T-helper 2 cell treated with Interferon-gamma antibody and Interleukin-4, amounts not matched to agents 5 μg/mL and 100 μg/mL, for 36 hours (primary cell): ENCODE data around the gene MARCHF6.

Experiments used
- DNase-seq: peaks from one replicate; pipeline ENCODE4 v3.0.0; 2021; ENCODE audit warnings: low spot score
- H3K27ac Mint-ChIP-seq: one replicate; pipeline ENCODE4 v1.8.0; 2021; ENCODE audit warnings: mild to moderate bottlenecking, mixed read lengths
- H3K27me3 Mint-ChIP-seq: one replicate; pipeline ENCODE4 v1.8.0; 2021; ENCODE audit warnings: low read depth, mixed read lengths
- H3K36me3 Mint-ChIP-seq: one replicate; pipeline ENCODE4 v1.8.0; 2021; ENCODE audit warnings: low read depth, mixed read lengths
- H3K4me1 Mint-ChIP-seq: one replicate; pipeline ENCODE4 v1.8.0; 2021; ENCODE audit warnings: low read depth, mixed read lengths
- H3K4me3 Mint-ChIP-seq: one replicate; pipeline ENCODE4 v1.8.0; 2022; ENCODE audit warnings: mild to moderate bottlenecking, moderate library complexity, mixed read lengths
- H3K9me3 Mint-ChIP-seq: one replicate; pipeline ENCODE4 v1.8.0; 2021; ENCODE audit warnings: mixed read lengths

The MARCHF6 gene

GRCh38 chr5:10315824-10316509 is 37.5 kb upstream of the MARCHF6 start:
- Mint-ChIP-seq H3K4me3 (no peak overlapping the region), H3K9me3 (no peaks in the 10 kb centered on the region), H3K4me1 (peaks cover under 1% of the 10 kb centered on the region), H3K36me3 (no peaks in the 10 kb centered on the region), H3K27me3 (no peaks in the 10 kb centered on the region), H3K27ac (no peak overlapping the region)
- no peak for DNase-seq

- Mint-ChIP-seq H3K27me3 (no peaks in the 10 kb centered on the region), H3K9me3 (no peaks in the 10 kb centered on the region), H3K4me3 (no peak overlapping the region), H3K36me3 (no peaks in the 10 kb centered on the region), H3K27ac (no peak overlapping the region), H3K4me1 (no peaks in the 10 kb centered on the region)
- DNase-seq = no peak
Measured at GRCh38 chr5:10317825-10318682, 35.4 kb upstream of the MARCHF6 start.

DNA sequence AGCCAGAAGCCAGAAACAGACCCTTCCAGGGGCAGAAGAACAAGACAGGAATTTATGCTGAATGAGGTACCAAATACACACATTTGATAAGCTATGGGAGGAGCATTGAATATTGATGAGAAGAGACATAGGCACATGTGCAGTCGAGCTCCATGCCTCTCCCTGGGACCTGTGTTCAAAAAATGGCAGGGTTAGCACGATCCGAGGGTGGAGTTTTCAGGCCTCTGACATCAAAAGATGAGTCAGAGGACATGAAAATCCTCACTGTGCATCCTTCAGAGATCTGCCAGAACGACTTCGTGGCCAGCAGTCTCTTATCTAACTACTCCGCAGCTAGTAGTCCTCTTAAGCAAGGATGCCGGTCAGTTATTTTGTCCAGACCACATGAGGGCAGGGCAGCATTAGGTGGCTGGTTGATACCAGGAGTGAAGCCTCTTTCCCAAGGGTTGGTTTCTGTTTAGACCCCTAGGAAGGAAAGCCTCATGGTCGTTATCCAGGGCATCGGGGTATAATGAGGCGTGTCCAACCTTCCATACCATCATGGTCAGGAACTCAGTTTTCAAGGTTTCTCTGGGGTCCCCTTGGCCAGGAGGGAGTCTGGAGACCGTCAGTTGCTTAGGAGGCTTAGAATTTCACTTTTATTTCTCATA is 34.2 kb upstream of the MARCHF6 start:
- H3K4me1 Mint-ChIP-seq = no peaks in the 10 kb centered on the region
- no peak overlapping the region for H3K4me3 Mint-ChIP-seq
- no peak overlapping the region for H3K27ac Mint-ChIP-seq
- peaks cover 2% of the 10 kb centered on the region for H3K27me3 Mint-ChIP-seq
- H3K9me3 Mint-ChIP-seq = no peaks in the 10 kb centered on the region
- no peaks in the 10 kb centered on the region for H3K36me3 Mint-ChIP-seq
- no peak for DNase-seq

- H3K27ac Mint-ChIP-seq = no peak overlapping the region
Measured at GRCh38 chr5:10320793-10321192, 32.7 kb upstream of the MARCHF6 start.

DNA sequence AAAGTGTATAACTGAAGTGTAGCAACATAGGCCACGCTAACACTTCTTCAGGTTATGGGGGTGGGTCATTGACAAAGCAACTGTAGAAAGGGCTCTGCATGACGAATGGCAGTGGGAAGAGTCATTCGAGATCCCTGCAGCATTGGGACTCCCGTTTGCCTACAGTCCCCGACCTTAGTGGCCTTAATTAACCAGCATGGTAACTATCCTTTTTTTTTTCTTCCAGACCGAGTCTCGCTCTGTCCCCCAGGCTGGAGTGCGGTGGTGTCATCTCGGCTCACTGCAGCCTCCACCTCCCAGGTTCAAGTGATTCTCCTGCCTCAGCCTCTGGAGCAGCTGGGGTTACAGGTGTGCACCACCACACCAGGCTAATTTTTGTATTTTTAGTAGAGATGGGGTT is 31.6 kb upstream of the MARCHF6 start:
- DNase-seq = no peak
- Mint-ChIP-seq H3K9me3 (no peaks in the 10 kb centered on the region), H3K36me3 (no peaks in the 10 kb centered on the region), H3K27ac (no peak overlapping the region), H3K4me1 (no peaks in the 10 kb centered on the region), H3K27me3 (peaks cover 2% of the 10 kb centered on the region), H3K4me3 (no peak overlapping the region)

More at GRCh38 chr5:10320793-10321192, 32.7 kb upstream of the MARCHF6 start:
- DNase-seq = no peak
- H3K9me3 Mint-ChIP-seq = no peaks in the 10 kb centered on the region
- H3K27me3 Mint-ChIP-seq = peaks cover 2% of the 10 kb centered on the region
- no peaks in the 10 kb centered on the region for H3K4me1 Mint-ChIP-seq
- H3K4me3 Mint-ChIP-seq = no peak overlapping the region
- no peaks in the 10 kb centered on the region for H3K36me3 Mint-ChIP-seq

- no peak for DNase-seq
- H3K4me1 Mint-ChIP-seq = no peaks in the 10 kb centered on the region
- no peak overlapping the region for H3K4me3 Mint-ChIP-seq
- no peaks in the 10 kb centered on the region for H3K9me3 Mint-ChIP-seq
- H3K27me3 Mint-ChIP-seq = peaks cover 5% of the 10 kb centered on the region
- H3K36me3 Mint-ChIP-seq = no peaks in the 10 kb centered on the region
- no peak overlapping the region for H3K27ac Mint-ChIP-seq
Measured at GRCh38 chr5:10323588-10324488, 29.7 kb upstream of the MARCHF6 start.

DNA sequence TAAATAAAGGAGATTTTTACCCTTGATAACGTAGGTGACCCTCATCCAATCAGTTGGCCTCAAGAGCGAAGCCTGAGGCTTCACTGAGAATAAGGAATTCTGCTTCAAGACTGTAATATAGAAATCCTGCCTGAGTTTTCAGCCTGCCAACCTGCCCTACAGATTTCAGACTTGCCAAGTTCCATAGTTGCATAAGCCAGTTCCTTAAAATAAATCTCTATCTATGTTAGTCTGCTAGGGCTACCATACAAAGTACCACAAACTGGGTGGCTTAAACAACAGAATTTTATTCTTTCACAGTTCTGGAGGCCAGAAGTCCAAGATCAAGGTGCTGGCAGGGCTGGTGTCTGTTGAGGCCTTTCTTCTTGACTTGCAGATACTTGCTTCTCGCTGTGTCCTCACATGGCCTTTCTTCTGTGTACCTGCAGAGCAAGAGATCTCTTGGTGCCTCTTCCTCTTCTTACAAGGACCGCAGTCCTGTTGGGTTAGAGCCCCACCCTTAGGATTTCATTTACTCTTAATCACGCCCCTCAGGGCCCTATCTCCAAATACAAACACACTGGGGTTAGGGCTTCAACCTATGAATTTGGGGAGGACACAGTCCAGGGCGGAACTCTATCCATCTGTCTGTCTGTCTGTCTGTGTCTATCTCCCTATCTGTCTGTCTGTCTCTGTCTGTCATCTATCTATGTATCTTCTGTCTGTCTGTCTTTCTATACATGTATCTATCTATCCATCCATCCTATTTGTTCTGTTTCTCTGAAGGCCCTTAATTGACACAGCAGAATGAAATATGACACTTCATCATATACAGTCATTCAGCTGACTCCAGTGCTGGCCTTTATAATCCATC is 28.8 kb upstream of the MARCHF6 start:
- DNase-seq = no peak
- peaks cover 14% of the 10 kb centered on the region for H3K27me3 Mint-ChIP-seq
- no peaks in the 10 kb centered on the region for H3K9me3 Mint-ChIP-seq
- no peaks in the 10 kb centered on the region for H3K4me1 Mint-ChIP-seq
- no peak overlapping the region for H3K27ac Mint-ChIP-seq
- H3K36me3 Mint-ChIP-seq = no peaks in the 10 kb centered on the region
- H3K4me3 Mint-ChIP-seq = no peak overlapping the region

GRCh38 chr5:10328323-10328722 is 25.2 kb upstream of the MARCHF6 start:
- H3K4me3 Mint-ChIP-seq = no peak overlapping the region
- H3K36me3 Mint-ChIP-seq = no peaks in the 10 kb centered on the region

DNA sequence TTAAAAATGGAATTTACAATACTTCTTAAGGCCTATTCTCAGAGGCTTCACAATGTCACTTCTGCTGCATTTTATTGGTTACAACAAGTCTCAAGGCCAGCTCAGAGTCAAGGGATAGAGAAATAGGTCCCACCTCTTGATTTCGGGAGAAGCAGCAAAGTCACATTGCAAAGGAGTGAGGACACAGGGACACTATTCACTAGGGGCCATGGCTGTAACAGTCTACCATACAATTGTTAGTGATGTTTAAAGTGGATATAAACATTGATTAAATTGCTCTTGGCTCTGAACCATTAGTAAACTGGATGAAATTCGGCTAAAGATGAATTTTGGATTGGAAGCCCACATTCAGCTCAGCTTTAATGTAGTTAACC is 24.1 kb upstream of the MARCHF6 start:
- Mint-ChIP-seq H3K27me3 (peaks cover 52% of the 10 kb centered on the region), H3K27ac (no peak overlapping the region), H3K4me1 (peaks cover 4% of the 10 kb centered on the region), H3K4me3 (no peak overlapping the region), H3K9me3 (no peaks in the 10 kb centered on the region), H3K36me3 (no peaks in the 10 kb centered on the region)
- no peak for DNase-seq

More at GRCh38 chr5:10328323-10328722, 25.2 kb upstream of the MARCHF6 start:
- peaks cover 3% of the 10 kb centered on the region for H3K4me1 Mint-ChIP-seq
- DNase-seq = no peak
- H3K9me3 Mint-ChIP-seq = no peaks in the 10 kb centered on the region
- peaks cover 46% of the 10 kb centered on the region for H3K27me3 Mint-ChIP-seq
- H3K27ac Mint-ChIP-seq = no peak overlapping the region

DNA sequence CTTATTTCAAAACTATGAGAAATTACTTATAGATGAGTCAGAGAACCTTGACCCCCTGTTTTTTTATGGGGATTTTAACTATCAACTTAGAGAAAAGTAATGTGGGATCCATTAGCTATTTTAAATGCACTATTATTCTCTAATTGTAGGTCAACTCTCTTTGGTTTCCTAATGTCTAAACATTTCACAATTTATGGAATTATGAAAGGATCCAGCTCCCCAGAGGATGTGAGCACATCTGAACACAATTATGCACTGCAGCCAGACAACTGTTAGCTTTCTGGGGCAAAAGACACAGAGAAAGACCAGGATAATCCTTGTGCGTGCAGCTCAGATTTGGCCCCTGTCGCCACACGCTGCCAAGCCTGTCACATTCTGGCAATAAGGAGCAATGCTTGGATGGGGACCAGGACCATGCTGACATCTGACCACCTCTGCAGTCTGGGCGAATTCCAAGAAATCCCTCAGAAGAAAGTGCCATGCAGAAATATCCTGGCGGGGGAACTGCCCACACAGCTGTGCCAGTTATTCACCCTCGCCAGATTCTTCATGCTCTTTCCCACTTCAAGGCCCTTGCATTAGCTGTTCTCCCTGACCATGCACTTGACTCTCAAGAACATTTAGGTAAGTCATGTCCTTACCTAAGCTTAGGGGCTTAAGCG is 23.5 kb upstream of the MARCHF6 start:
- Mint-ChIP-seq H3K27me3 (peaks cover 57% of the 10 kb centered on the region), H3K36me3 (no peaks in the 10 kb centered on the region), H3K9me3 (no peaks in the 10 kb centered on the region), H3K4me1 (peaks cover 4% of the 10 kb centered on the region), H3K4me3 (no peak overlapping the region), H3K27ac (no peak overlapping the region)
- DNase-seq = no peak

GRCh38 chr5:10330511-10331230 is 22.8 kb upstream of the MARCHF6 start:
- Mint-ChIP-seq H3K27ac (no peak overlapping the region), H3K36me3 (no peaks in the 10 kb centered on the region), H3K4me3 (no peak overlapping the region), H3K4me1 (peaks cover 4% of the 10 kb centered on the region), H3K27me3 (peaks cover 63% of the 10 kb centered on the region), H3K9me3 (no peaks in the 10 kb centered on the region)
- DNase-seq = no peak

DNA sequence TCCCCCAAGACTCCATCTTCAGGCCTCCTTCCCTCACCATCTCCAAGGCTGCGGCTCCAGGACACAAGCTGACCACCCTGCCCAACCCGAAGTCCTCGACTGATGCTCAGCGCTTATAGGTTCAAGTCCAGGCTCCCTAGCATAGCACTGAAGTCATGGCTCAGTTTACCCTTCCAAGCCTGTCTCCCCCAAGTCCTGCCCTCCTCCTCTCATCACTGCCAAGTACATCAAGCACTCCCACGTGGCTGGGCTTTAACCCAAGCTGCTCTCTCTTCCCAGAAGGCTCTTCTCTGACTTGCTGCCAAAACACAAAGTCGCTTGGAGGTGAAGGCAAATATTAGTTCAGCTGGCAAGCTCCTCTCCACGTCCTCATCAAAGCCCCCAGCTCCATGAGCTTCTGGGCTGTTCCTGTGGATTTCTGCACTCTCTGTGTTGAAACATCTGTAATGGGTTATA is 22.1 kb upstream of the MARCHF6 start:
- Mint-ChIP-seq H3K36me3 (no peaks in the 10 kb centered on the region), H3K4me3 (no peak overlapping the region), H3K4me1 (peaks cover 4% of the 10 kb centered on the region), H3K27me3 (peaks cover 63% of the 10 kb centered on the region), H3K27ac (no peak overlapping the region), H3K9me3 (no peaks in the 10 kb centered on the region)
- DNase-seq = no peak
